Lower leg skin (tissue), 4 donors: ENCODE data around the gene NEDD4L. TPM values are rescaled to one million over a fixed set of nuclear protein-coding genes. Genes with fewer than 3 reads are reported as not detected.

Experiments
- DNase-seq, 2 donors: peaks; one replicate each; pipeline ENCODE4 v3.0.0-alpha.2; 2019; ENCODE audit warnings: low spot score in 2 of 2
- H3K4me3 ChIP-seq: fragments of 200-600 bp; sonication (generic); 2 replicates; pipeline ENCODE4 v1.5.1; 2017; ENCODE audit warnings: mild to moderate bottlenecking, low read depth; ENCODE audit not compliant: poor library complexity, severe bottlenecking
- CTCF ChIP-seq, 3 donors: fragments of 450-650 bp; IDR thresholded peaks; one replicate each; pipeline ENCODE4 v1.5.1; 2016; ENCODE audit warnings: antibody characterized with exemption in 3 of 3, mild to moderate bottlenecking in 3 of 3, moderate library complexity in 2 of 3
- POLR2A ChIP-seq, 2 donors: fragments of 450-650 bp; IDR thresholded peaks; one replicate each; pipeline ENCODE4 v1.6.1; 2016 to 2017; ENCODE audit warnings: antibody characterized with exemption in 2 of 2, mild to moderate bottlenecking in 1 of 2, moderate library complexity in 1 of 2
- WGBS, 2 donors: methylation state at CpG; one replicate each; pipeline ENCODE4 v1.1.5; 2018; 5-methylcytosine and 5-hydroxymethylcytosine counted together
- intact Hi-C: fragments of 100-400 bp; cut with DNase I; formaldehyde crosslinking; loops from one replicate; pipeline ENCODE4 v1.15.0; 2023; ENCODE audit warnings: low total_unique reads
- total RNA-seq, 4 donors: library from RNA; depleted of rRNA; stranded (reverse); fragments of >200 nt; gene quantifications; one replicate each; pipeline ENCODE4 v1.1.0, GENCODE V29; 2016

Gene NEDD4L
- total RNA-seq, 4 donors from 2014 or later, result 22.9 to 127 (median 35.0) TPM

GRCh38 chr18:58208207-58208932 lies 164.3 kb downstream of the NEDD4L start:
- TF ChIP-seq CTCF (IDR thresholded peaks at IDR 0.05) (no peak), POLR2A (IDR thresholded peaks at IDR 0.05) (no peak)
- WGBS, 2 donors, result 51 to 57% methylated on average over 4 of the region's 4 CpGs
- DNase-seq, result no peak
- intact Hi-C loops, result no loop called here
- H3K4me3 ChIP-seq, result no peak overlapping the region

- TF ChIP-seq CTCF (IDR thresholded peaks at IDR 0.05) (no peak), POLR2A (IDR thresholded peaks at IDR 0.05) (no peak)
- intact Hi-C loops, result no loop called here
- H3K4me3 ChIP-seq, result no peak overlapping the region
- no peak for DNase-seq
- 70 to 73% methylated on average over 2 of the region's 3 CpGs for WGBS, 2 donors
Measured at GRCh38 chr18:58209326-58209725, 165.3 kb downstream of the NEDD4L start.

GRCh38 chr18:58211510-58211909 lies 167.5 kb downstream of the NEDD4L start:
- no peak overlapping the region for H3K4me3 ChIP-seq
- TF ChIP-seq CTCF (IDR thresholded peaks at IDR 0.05) (no peak), POLR2A (IDR thresholded peaks at IDR 0.05) (no peak)
- DNase-seq, result no peak
- 73 to 76% methylated on average over 4 of the region's 4 CpGs for WGBS, 2 donors
- intact Hi-C loops, result no loop called here

- no peak for TF ChIP-seq POLR2A (IDR thresholded peaks at IDR 0.05)
- no peak for TF ChIP-seq CTCF (IDR thresholded peaks at IDR 0.05)
- DNase-seq, result no peak
- WGBS, 2 donors, result 81 to 83% methylated on average over 8 of the region's 8 CpGs
- intact Hi-C loops, result no loop called here
- no peak overlapping the region for H3K4me3 ChIP-seq
Measured at GRCh38 chr18:58212274-58212673, 168.2 kb downstream of the NEDD4L start.

- no peak for TF ChIP-seq CTCF (IDR thresholded peaks at IDR 0.05)
- no peak for TF ChIP-seq POLR2A (IDR thresholded peaks at IDR 0.05)
- WGBS, 2 donors, result 68 to 81% methylated on average over 2 of the region's 2 CpGs
- DNase-seq, result no peak
- intact Hi-C loops, result no loop called here
- no peak overlapping the region for H3K4me3 ChIP-seq
Measured at GRCh38 chr18:58213440-58213839, 169.4 kb downstream of the NEDD4L start.

- no peak overlapping the region for H3K4me3 ChIP-seq
- 72% methylated on average over 6 of the region's 6 CpGs for WGBS, 2 donors
- intact Hi-C loops, result no loop called here
- TF ChIP-seq POLR2A (IDR thresholded peaks at IDR 0.05), result no peak
- TF ChIP-seq CTCF (IDR thresholded peaks at IDR 0.05), result no peak
- no peak for DNase-seq
Measured at GRCh38 chr18:58215011-58215410, 171.0 kb downstream of the NEDD4L start.
